PC-3 (cell line): Measurements from ENCODE around the gene SLC24A3.

Experiments
- EZH2 ChIP-seq: fragments of 300-600 bp; sonication (generic); IDR thresholded peaks from one replicate; pipeline ENCODE4 v1.6.1; 2017; ENCODE audit warnings: antibody characterized with exemption, mild to moderate bottlenecking, low read length; ENCODE audit not compliant: unreplicated experiment
- EZH2phosphoT487 ChIP-seq: fragments of 300-600 bp; sonication (generic); IDR thresholded peaks from 2 replicates; pipeline ENCODE4 v1.6.1; 2018; ENCODE audit warnings: mild to moderate bottlenecking, antibody characterized with exemption, low read length, borderline replicate concordance
- TF ChIP-seq, protein P1 (sequence below): fragments of 300-600 bp; sonication (generic); conservative IDR thresholded peaks from 2 replicates; pipeline ENCODE4 v1.5.1; 2017; ENCODE audit warnings: antibody characterized with exemption, low read depth, mild to moderate bottlenecking, low read length

DNA sequence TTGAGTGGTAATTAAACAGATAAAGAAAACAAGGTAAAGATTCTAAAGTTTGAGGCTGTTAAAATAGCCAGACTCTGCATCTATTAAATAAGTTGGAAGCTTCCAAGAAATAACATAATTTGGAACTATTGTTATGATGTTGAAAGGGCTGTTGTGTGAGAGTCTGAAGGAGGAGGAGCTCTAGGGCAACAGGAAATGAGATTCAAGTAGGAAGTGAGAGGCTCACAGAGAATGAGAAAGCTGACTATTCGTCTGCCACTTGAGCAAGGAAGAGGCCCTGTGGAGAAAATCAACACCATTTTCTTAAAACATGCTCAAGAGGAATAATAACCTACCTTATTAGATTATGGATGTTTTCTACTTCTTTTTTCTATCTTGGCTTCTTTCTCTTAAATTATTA lies 185.2 kb downstream of the SLC24A3 start:
- TF ChIP-seq, protein P1, sequence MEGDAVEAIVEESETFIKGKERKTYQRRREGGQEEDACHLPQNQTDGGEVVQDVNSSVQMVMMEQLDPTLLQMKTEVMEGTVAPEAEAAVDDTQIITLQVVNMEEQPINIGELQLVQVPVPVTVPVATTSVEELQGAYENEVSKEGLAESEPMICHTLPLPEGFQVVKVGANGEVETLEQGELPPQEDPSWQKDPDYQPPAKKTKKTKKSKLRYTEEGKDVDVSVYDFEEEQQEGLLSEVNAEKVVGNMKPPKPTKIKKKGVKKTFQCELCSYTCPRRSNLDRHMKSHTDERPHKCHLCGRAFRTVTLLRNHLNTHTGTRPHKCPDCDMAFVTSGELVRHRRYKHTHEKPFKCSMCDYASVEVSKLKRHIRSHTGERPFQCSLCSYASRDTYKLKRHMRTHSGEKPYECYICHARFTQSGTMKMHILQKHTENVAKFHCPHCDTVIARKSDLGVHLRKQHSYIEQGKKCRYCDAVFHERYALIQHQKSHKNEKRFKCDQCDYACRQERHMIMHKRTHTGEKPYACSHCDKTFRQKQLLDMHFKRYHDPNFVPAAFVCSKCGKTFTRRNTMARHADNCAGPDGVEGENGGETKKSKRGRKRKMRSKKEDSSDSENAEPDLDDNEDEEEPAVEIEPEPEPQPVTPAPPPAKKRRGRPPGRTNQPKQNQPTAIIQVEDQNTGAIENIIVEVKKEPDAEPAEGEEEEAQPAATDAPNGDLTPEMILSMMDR, result no peak
- TF ChIP-seq EZH2 (no peak), EZH2phosphoT487 (no peak)
